ENCODE measurements around the gene FGF14.

Gene FGF14

GRCh38 chr13:102000764-102001163, 401.1 kb downstream of the FGF14 start:
- H3K4me1 ChIP-seq (ENCODE audit: control insufficient read depth, insufficient read depth, low read length) = no peaks in the 10 kb centered on the region
- no peak overlapping the region for H3K4me3 ChIP-seq (ENCODE audit: low read depth, low read length)
- TF ChIP-seq ZNF660 (tag by site-specific recombination; IDR thresholded peaks at IDR 0.05) (no peak), ZNF280D (tag by site-specific recombination; IDR thresholded peaks at IDR 0.05) (no peak), ZNF610 (tag by site-specific recombination; IDR thresholded peaks at IDR 0.05; ENCODE audit: borderline replicate concordance) (no peak), ZNF571 (tag by site-specific recombination; IDR thresholded peaks at IDR 0.05) (no peak)
- TF ChIP-seq, protein P1, sequence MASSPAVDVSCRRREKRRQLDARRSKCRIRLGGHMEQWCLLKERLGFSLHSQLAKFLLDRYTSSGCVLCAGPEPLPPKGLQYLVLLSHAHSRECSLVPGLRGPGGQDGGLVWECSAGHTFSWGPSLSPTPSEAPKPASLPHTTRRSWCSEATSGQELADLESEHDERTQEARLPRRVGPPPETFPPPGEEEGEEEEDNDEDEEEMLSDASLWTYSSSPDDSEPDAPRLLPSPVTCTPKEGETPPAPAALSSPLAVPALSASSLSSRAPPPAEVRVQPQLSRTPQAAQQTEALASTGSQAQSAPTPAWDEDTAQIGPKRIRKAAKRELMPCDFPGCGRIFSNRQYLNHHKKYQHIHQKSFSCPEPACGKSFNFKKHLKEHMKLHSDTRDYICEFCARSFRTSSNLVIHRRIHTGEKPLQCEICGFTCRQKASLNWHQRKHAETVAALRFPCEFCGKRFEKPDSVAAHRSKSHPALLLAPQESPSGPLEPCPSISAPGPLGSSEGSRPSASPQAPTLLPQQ (tag by site-specific recombination; IDR thresholded peaks at IDR 0.05) = no peak
- TF ChIP-seq, protein P2, sequence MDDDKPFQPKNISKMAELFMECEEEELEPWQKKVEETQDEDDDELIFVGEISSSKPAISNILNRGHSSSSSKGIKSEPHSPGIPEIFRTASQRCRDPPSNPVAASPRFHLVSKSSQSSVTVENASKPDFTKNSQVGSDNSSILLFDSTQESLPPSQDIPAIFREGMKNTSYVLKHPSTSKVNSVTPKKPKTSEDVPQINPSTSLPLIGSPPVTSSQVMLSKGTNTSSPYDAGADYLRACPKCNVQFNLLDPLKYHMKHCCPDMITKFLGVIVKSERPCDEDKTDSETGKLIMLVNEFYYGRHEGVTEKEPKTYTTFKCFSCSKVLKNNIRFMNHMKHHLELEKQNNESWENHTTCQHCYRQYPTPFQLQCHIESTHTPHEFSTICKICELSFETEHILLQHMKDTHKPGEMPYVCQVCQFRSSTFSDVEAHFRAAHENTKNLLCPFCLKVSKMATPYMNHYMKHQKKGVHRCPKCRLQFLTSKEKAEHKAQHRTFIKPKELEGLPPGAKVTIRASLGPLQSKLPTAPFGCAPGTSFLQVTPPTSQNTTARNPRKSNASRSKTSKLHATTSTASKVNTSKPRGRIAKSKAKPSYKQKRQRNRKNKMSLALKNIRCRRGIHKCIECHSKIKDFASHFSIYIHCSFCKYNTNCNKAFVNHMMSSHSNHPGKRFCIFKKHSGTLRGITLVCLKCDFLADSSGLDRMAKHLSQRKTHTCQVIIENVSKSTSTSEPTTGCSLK (tag by site-specific recombination; IDR thresholded peaks at IDR 0.05) = no peak
- TF ChIP-seq, protein P3, sequence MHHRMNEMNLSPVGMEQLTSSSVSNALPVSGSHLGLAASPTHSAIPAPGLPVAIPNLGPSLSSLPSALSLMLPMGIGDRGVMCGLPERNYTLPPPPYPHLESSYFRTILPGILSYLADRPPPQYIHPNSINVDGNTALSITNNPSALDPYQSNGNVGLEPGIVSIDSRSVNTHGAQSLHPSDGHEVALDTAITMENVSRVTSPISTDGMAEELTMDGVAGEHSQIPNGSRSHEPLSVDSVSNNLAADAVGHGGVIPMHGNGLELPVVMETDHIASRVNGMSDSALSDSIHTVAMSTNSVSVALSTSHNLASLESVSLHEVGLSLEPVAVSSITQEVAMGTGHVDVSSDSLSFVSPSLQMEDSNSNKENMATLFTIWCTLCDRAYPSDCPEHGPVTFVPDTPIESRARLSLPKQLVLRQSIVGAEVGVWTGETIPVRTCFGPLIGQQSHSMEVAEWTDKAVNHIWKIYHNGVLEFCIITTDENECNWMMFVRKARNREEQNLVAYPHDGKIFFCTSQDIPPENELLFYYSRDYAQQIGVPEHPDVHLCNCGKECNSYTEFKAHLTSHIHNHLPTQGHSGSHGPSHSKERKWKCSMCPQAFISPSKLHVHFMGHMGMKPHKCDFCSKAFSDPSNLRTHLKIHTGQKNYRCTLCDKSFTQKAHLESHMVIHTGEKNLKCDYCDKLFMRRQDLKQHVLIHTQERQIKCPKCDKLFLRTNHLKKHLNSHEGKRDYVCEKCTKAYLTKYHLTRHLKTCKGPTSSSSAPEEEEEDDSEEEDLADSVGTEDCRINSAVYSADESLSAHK (tag by site-specific recombination; IDR thresholded peaks at IDR 0.05) = no peak
- H3K36me3 ChIP-seq (ENCODE audit: control insufficient read depth in 2 of 2, insufficient read depth in 1 of 2, low read length in 2 of 2) = no peaks in the 10 kb centered on the region
- ChIA-PET CTCF (no interaction called here), POLR2A (no interaction called here)
- no peak overlapping the region for H3K27ac ChIP-seq (ENCODE audit: extremely low read depth, low read depth, low read length)
- no peaks in the 10 kb centered on the region for H3K9me3 ChIP-seq (ENCODE audit: control insufficient read depth, insufficient read depth, low read depth, low read length)

DNA sequence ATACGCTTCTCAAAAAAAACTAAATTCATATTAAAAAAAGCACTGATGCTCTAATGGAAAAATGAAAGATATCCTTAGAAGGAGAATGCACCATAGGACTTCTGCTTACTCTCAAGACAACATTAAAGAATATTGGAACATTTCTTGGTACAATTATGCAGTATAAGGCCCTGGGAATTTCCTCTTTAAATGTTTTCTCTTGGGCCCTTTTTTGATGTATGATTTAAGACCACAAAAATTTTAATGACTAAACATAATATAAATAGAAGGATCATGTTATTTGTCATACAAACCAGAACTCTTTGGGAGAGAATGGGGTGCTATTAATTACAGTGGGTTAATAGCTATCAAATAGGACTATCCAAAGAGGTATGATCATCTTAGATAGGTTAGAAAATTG, 403.7 kb downstream of the FGF14 start:
- ChIA-PET POLR2A (no interaction called here), CTCF (no interaction called here)
- Histone ChIP-seq H3K9me3 (ENCODE audit: control insufficient read depth, insufficient read depth, low read depth, low read length) (no peaks in the 10 kb centered on the region), H3K36me3 (ENCODE audit: control insufficient read depth in 2 of 2, insufficient read depth in 1 of 2, low read length in 2 of 2) (no peaks in the 10 kb centered on the region), H3K4me3 (ENCODE audit: low read depth, low read length) (no peak overlapping the region), H3K27ac (ENCODE audit: extremely low read depth, low read depth, low read length) (no peak overlapping the region), H3K4me1 (ENCODE audit: control insufficient read depth, insufficient read depth, low read length) (no peaks in the 10 kb centered on the region)
- no peak for TF ChIP-seq ZNF221 (tag by site-specific recombination; IDR thresholded peaks at IDR 0.05; ENCODE audit: borderline replicate concordance)
- no peak for TF ChIP-seq ZFP3 (tag by site-specific recombination; IDR thresholded peaks at IDR 0.05; ENCODE audit: low read depth)

GRCh38 chr13:101996954-101997353, 404.9 kb downstream of the FGF14 start:
- Histone ChIP-seq H3K4me3 (ENCODE audit: low read depth, low read length) (no peak overlapping the region), H3K9me3 (ENCODE audit: control insufficient read depth, insufficient read depth, low read depth, low read length) (no peaks in the 10 kb centered on the region), H3K36me3 (ENCODE audit: control insufficient read depth in 2 of 2, insufficient read depth in 1 of 2, low read length in 2 of 2) (no peaks in the 10 kb centered on the region), H3K27ac (ENCODE audit: extremely low read depth, low read depth, low read length) (no peak overlapping the region), H3K4me1 (ENCODE audit: control insufficient read depth, insufficient read depth, low read length) (no peaks in the 10 kb centered on the region)
- TF ChIP-seq ZNF132 (tag by site-specific recombination; IDR thresholded peaks at IDR 0.05; ENCODE audit: borderline replicate concordance) (no peak), ZNF394 (tag by site-specific recombination; IDR thresholded peaks at IDR 0.05; ENCODE audit: borderline replicate concordance) (no peak), YY2 (tag by site-specific recombination; IDR thresholded peaks at IDR 0.05) (no peak), ZFP37 (tag by site-specific recombination; IDR thresholded peaks at IDR 0.05) (no peak), SALL2 (tag by site-specific recombination; IDR thresholded peaks at IDR 0.05; ENCODE audit: borderline replicate concordance) (no peak), ZNF624 (tag by site-specific recombination; IDR thresholded peaks at IDR 0.05) (no peak), ZNF560 (tag by site-specific recombination; IDR thresholded peaks at IDR 0.05; ENCODE audit: borderline replicate concordance) (no peak), ZNF416 (tag by site-specific recombination; IDR thresholded peaks at IDR 0.05) (no peak), ZNF140 (tag by site-specific recombination; IDR thresholded peaks at IDR 0.05) (no peak), ZNF654 (tag by site-specific recombination; IDR thresholded peaks at IDR 0.05; ENCODE audit: low read depth) (no peak)
- ChIA-PET CTCF (no interaction called here), POLR2A (no interaction called here)
